Esophagus muscularis mucosa (tissue), 4 donors: ENCODE results near the gene ASXL3. TPM values are rescaled to one million over a fixed set of nuclear protein-coding genes. Genes with fewer than 3 reads are reported as not detected.

ENCODE experiments used
- DNase-seq: peaks from one replicate; pipeline ENCODE4 v3.0.0-alpha.2; 2017; ENCODE audit errors: extremely low spot score
- H3K27ac ChIP-seq, 4 donors: fragments of 200-600 bp; sonication (generic); replicated peaks in 1 of 4; 1 replicate in 3 of 4; 2 replicates in 1 of 4; pipeline ENCODE4 v1.5.1; 2016 to 2019; ENCODE audit warnings: mild to moderate bottlenecking in 1 of 4
- H3K27me3 ChIP-seq, 4 donors: fragments of 200-600 bp; sonication (generic); one replicate each; pipeline versions ENCODE4 v1.5.1 to v1.6.0; 2016 to 2019
- H3K36me3 ChIP-seq, 4 donors: fragments of 200-600 bp; sonication (generic); one replicate each; pipeline ENCODE4 v1.5.1; 2016 to 2019
- H3K4me1 ChIP-seq, 4 donors: fragments of 200-600 bp; sonication (generic); one replicate each; pipeline ENCODE4 v1.5.1; 2016 to 2019
- H3K4me3 ChIP-seq, 4 donors: fragments of 200-600 bp; sonication (generic); 1 replicate in 2 of 4; 2 replicates in 2 of 4; pipeline ENCODE4 v1.5.1; 2016 to 2019; ENCODE audit warnings: mild to moderate bottlenecking in 4 of 4, moderate library complexity in 1 of 4
- H3K9me3 ChIP-seq, 4 donors: fragments of 200-600 bp; sonication (generic); 1 replicate in 3 of 4; 2 replicates in 1 of 4; pipeline ENCODE4 v1.5.1; 2016 to 2019
- CTCF ChIP-seq, 3 experiments: fragments of 200-600 bp in 2 of 3; fragments of 450-650 bp in 1 of 3; sonication (generic) in 2 of 3; IDR thresholded peaks; one replicate each; pipeline ENCODE4 v1.5.1; 2017 to 2019; ENCODE audit warnings: antibody characterized with exemption in 3 of 3, mild to moderate bottlenecking in 2 of 3, moderate library complexity in 1 of 3
- EP300 ChIP-seq: sonication (generic); formaldehyde crosslinking; IDR thresholded peaks from one replicate; pipeline ENCODE4 v1.6.1; 2017; ENCODE audit warnings: antibody characterized with exemption
- POLR2A ChIP-seq: fragments of 450-650 bp; IDR thresholded peaks from one replicate; pipeline ENCODE4 v1.6.1; 2017; ENCODE audit warnings: antibody characterized with exemption, moderate library complexity, mild to moderate bottlenecking, low read depth
- POLR2AphosphoS5 ChIP-seq, 2 donors: sonication (generic); formaldehyde crosslinking; IDR thresholded peaks; one replicate each; pipeline ENCODE4 v1.6.1; 2017; ENCODE audit warnings: antibody characterized with exemption in 2 of 2
- WGBS: methylation state at CpG from one replicate; pipeline ENCODE4 v1.1.5; 2018; 5-methylcytosine and 5-hydroxymethylcytosine counted together
- intact Hi-C: fragments of 100-400 bp; cut with DNase I; formaldehyde crosslinking; loops from one replicate; pipeline ENCODE4 v1.15.1; 2023
- total RNA-seq, 4 donors: library from RNA; depleted of rRNA; stranded (reverse); fragments of >200 nt; gene quantifications; one replicate each; pipeline versions ENCODE4 v1.1.0 to v1.2.1, GENCODE V29; 2016

ASXL3 gene
- total RNA-seq, 4 donors from 2014 or later: 0.66 to 2.1 (median 1.1) TPM

GRCh38 chr18:33641141-33641540, 63.1 kb downstream of the ASXL3 start:
- Histone ChIP-seq H3K27ac (no peak overlapping the region), H3K36me3 (no peaks in the 10 kb centered on the region), H3K9me3 (no peaks in the 10 kb centered on the region), H3K4me3 (no peak overlapping the region), H3K27me3 (no peaks in the 10 kb centered on the region), H3K4me1 (no peaks in the 10 kb centered on the region)
- intact Hi-C loops: no loop called here
- WGBS: 76% methylated on average over 3 of the region's 3 CpGs
- DNase-seq: no peak
- no peak for TF ChIP-seq CTCF (IDR thresholded peaks at IDR 0.05)
- TF ChIP-seq POLR2AphosphoS5 (IDR thresholded peaks at IDR 0.05): no peak
- TF ChIP-seq EP300: no peak
- TF ChIP-seq POLR2A: no peak

GRCh38 chr18:33644494-33644893, 66.5 kb downstream of the ASXL3 start:
- Histone ChIP-seq H3K4me3 (no peak overlapping the region), H3K27ac (no peak overlapping the region), H3K27me3 (no peaks in the 10 kb centered on the region), H3K36me3 (no peaks in the 10 kb centered on the region), H3K4me1 (no peaks in the 10 kb centered on the region), H3K9me3 (no peaks in the 10 kb centered on the region)
- 92% methylated on average over 2 of the region's 2 CpGs for WGBS
- intact Hi-C loops: no loop called here
- no peak for DNase-seq
- TF ChIP-seq EP300 (no peak), POLR2A (no peak), CTCF (IDR thresholded peaks at IDR 0.05) (no peak), POLR2AphosphoS5 (IDR thresholded peaks at IDR 0.05) (no peak)

GRCh38 chr18:33647365-33647764, 69.3 kb downstream of the ASXL3 start:
- no peak for TF ChIP-seq EP300
- no peak for DNase-seq
- intact Hi-C loops: no loop called here
- whole genome bisulfite sequencing: 95% methylated on average over 1 of the region's 1 CpG
- Histone ChIP-seq H3K36me3 (no peaks in the 10 kb centered on the region), H3K27ac (no peak overlapping the region), H3K27me3 (no peaks in the 10 kb centered on the region), H3K9me3 (no peaks in the 10 kb centered on the region), H3K4me3 (no peak overlapping the region), H3K4me1 (no peaks in the 10 kb centered on the region)

- peaks cover 0 to 4% (median 3%) of the 10 kb centered on the region in 4 donors for H3K4me1 ChIP-seq
- no peak for DNase-seq
- intact Hi-C loops: no loop called here
- no peak overlapping the region for H3K4me3 ChIP-seq
- no peaks in the 10 kb centered on the region for H3K27me3 ChIP-seq
- no peaks in the 10 kb centered on the region for H3K9me3 ChIP-seq
- WGBS: 29% methylated on average over 1 of the region's 1 CpG
- no peaks in the 10 kb centered on the region for H3K36me3 ChIP-seq
- H3K27ac ChIP-seq: no peak overlapping the region
- TF ChIP-seq POLR2AphosphoS5 (IDR thresholded peaks at IDR 0.05): no peak
- no peak for TF ChIP-seq CTCF (IDR thresholded peaks at IDR 0.05)
- TF ChIP-seq EP300: no peak
- TF ChIP-seq POLR2A: no peak
Measured at GRCh38 chr18:33652635-33653034, 74.6 kb downstream of the ASXL3 start.

- no peak for DNase-seq
- intact Hi-C loops: no loop called here
Measured at GRCh38 chr18:33653231-33653630, 75.2 kb downstream of the ASXL3 start.

More at GRCh38 chr18:33653231-33653630, 75.2 kb downstream of the ASXL3 start:
- no peaks in the 10 kb centered on the region for H3K27me3 ChIP-seq
- no peak overlapping the region for H3K4me3 ChIP-seq
- no peaks in the 10 kb centered on the region for H3K36me3 ChIP-seq
- H3K4me1 ChIP-seq: peaks cover 0 to 10% (median 9%) of the 10 kb centered on the region in 4 donors
- no peak for TF ChIP-seq CTCF (IDR thresholded peaks at IDR 0.05)
- no peak for TF ChIP-seq POLR2AphosphoS5 (IDR thresholded peaks at IDR 0.05)
- no peak for TF ChIP-seq EP300
- no peak for TF ChIP-seq POLR2A
- no peak overlapping the region for H3K27ac ChIP-seq
- H3K9me3 ChIP-seq: no peaks in the 10 kb centered on the region
- WGBS: 79% methylated on average over 3 of the region's 3 CpGs
